ENCODE measurements around the gene CSTF2.

CSTF2 gene

DNA sequence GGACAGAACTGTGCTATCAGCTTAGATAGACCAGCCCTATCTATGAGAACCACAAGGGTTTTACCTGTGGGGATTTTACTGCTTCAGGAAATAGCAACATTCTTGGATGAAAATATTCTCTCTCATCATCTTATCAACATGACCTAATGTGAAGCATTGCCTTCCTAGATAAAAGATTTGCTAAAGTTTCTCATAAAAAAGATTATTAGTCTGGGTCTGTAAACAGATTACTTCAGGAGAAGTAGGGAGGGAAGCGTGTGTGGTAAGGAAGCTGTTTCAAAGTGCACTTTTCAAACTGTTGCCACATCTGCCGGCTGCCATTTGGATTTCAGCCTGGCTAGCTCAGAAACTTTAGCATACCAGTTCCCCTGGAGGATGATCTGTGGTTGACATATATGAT is 54.1 kb downstream of the CSTF2 start, which contains the start of gene NOX1:
TSS of gene NOX1 (minus strand) at position 35 of the 400 bp plus-strand sequence. CDS start 220 bp downstream, outside the sequence.
- TF ChIP-seq, protein P1, sequence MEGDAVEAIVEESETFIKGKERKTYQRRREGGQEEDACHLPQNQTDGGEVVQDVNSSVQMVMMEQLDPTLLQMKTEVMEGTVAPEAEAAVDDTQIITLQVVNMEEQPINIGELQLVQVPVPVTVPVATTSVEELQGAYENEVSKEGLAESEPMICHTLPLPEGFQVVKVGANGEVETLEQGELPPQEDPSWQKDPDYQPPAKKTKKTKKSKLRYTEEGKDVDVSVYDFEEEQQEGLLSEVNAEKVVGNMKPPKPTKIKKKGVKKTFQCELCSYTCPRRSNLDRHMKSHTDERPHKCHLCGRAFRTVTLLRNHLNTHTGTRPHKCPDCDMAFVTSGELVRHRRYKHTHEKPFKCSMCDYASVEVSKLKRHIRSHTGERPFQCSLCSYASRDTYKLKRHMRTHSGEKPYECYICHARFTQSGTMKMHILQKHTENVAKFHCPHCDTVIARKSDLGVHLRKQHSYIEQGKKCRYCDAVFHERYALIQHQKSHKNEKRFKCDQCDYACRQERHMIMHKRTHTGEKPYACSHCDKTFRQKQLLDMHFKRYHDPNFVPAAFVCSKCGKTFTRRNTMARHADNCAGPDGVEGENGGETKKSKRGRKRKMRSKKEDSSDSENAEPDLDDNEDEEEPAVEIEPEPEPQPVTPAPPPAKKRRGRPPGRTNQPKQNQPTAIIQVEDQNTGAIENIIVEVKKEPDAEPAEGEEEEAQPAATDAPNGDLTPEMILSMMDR (IDR thresholded peaks at IDR 0.05; ENCODE audit: extremely low read depth, missing control alignments) = no peak
- no peak for DNase-seq (ENCODE audit: low spot score)

DNA sequence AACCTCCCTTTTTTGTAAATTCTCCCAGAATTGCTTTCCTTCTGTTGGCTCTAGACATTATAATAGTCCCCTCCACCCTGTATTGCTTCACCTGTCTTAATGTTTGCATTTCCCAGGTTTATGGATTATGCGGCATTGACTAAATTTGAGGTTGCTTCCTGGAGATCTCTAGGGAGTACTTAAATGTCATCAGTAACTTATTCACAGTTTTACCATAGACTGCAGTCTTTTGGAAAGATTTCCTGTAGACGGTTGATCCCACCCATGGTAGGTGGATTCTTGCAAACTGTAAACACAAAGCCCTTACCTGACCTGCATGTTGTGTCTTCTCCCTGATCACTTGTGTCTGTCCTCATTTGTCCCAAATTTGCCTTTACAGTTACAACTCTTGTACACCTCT is 60.2 kb downstream of the CSTF2 start:
- DNase-seq (ENCODE audit: low spot score) = no peak

DNA sequence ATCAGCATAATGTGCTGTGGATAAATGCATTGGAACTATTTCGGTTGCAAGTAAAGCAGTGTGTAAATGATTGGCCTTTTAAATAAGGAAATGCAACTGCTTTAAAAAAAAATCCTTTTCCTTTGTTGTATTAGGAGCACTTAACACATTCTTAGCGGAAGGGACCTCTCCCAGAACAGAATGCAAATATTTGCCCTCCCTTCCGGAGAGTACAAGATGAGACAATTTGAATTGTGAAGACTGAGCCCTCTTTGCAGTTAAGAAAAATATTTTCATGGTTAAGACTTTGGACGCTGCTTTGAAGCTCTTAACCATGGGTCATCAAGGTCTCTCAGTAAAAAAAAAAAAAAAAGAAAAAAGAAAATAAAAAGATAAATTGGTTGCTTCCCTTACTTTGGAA is 63.5 kb downstream of the CSTF2 start:
- TF ChIP-seq, protein P1 (IDR thresholded peaks at IDR 0.05; ENCODE audit: extremely low read depth, missing control alignments) = no peak
- no peak for DNase-seq (ENCODE audit: low spot score)

More for the DNA sequence above, 60.2 kb downstream of the CSTF2 start:
- TF ChIP-seq, protein P1 (IDR thresholded peaks at IDR 0.05; ENCODE audit: extremely low read depth, missing control alignments) = no peak
